GM18499 (cell line): Measurements from ENCODE around the gene CMTR1.
"Not testable (repeated sequence)": the region's sequence is repeated elsewhere in the genome, so short reads cannot be mapped to it uniquely, and the experiment has no call there.

ENCODE experiments used
- ATAC-seq: cut with Tn5 transposase; IDR thresholded peaks from one replicate; pipeline ENCODE4 v1.9.1; 2021; ENCODE audit warnings: moderate number of reproducible peaks; ENCODE audit not compliant: insufficient read depth, unreplicated experiment

CMTR1 gene

GRCh38 chr6:37433657-37434271, 743 bp downstream of the CMTR1 start:
- ATAC-seq: peak; percentile 28

DNA sequence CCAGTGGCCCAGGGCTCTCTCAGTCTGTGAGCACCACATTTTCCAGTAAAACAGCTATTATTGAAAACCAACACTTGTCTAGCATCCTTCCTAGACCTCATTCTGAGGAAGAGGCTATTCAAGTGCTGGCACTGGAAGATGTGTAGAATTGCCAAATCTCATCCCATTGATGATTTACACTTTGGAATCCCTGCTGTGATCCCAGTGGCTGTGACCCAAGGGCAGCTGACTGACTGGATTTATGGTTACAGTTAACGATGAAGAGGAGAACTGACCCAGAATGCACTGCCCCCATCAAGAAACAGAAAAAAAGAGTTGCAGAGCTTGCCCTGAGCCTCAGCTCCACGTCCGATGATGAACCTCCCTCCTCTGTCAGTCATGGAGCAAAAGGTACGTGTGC, 2.4 kb downstream of the CMTR1 start:
- ATAC-seq: no peak

- ATAC-seq: no peak
Observed at GRCh38 chr6:37435816-37436215, 2.8 kb downstream of the CMTR1 start.

- no peak for ATAC-seq
Observed at GRCh38 chr6:37438930-37439329, 5.9 kb downstream of the CMTR1 start.

DNA sequence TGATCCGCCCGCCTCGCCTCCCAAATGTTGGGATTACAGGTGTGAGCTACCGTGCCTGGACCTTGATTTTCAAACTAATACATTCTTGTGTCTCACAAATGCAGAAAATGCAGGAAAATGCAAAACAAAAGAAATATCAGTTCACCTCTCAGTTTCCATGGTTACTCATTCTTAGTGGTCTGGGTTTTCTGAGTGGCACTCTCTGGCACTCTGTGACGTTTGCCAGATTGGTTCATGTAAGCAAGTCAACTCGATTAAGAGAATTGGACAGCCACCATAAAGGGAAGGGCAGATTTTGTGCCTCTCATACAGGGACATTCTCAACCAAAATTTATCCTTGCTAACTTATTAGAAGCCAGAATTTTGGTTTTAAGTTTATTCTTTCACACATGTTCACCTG, 8.6 kb downstream of the CMTR1 start:
- no peak for ATAC-seq

GRCh38 chr6:37442416-37443215, 9.6 kb downstream of the CMTR1 start:
- ATAC-seq: no peak

DNA sequence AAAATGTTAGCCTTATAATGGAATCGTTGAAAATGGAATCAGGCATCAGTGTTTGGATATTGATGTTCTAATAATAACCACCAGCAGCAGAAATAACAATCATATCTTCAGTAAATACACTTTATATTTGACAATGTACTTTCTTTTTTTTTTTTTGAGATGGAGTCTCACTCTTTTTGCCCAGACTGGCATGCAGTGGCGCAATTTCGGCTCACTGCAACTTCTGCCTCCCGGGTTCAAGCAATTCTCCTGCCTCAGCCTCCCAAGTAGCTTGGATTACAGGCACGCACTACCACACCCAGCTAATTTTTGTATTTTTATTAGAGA, 10.2 kb downstream of the CMTR1 start:
- not testable (repeated sequence) for ATAC-seq

- ATAC-seq: no peak
Observed at GRCh38 chr6:37449984-37450383, 17.0 kb downstream of the CMTR1 start.

GRCh38 chr6:37451441-37452193, 18.6 kb downstream of the CMTR1 start:
- ATAC-seq: no peak

GRCh38 chr6:37452522-37452921, 19.5 kb downstream of the CMTR1 start:
- ATAC-seq: no peak

GRCh38 chr6:37454420-37455140, 21.6 kb downstream of the CMTR1 start:
- no peak for ATAC-seq

GRCh38 chr6:37456126-37456525, 23.1 kb downstream of the CMTR1 start:
- no peak for ATAC-seq

DNA sequence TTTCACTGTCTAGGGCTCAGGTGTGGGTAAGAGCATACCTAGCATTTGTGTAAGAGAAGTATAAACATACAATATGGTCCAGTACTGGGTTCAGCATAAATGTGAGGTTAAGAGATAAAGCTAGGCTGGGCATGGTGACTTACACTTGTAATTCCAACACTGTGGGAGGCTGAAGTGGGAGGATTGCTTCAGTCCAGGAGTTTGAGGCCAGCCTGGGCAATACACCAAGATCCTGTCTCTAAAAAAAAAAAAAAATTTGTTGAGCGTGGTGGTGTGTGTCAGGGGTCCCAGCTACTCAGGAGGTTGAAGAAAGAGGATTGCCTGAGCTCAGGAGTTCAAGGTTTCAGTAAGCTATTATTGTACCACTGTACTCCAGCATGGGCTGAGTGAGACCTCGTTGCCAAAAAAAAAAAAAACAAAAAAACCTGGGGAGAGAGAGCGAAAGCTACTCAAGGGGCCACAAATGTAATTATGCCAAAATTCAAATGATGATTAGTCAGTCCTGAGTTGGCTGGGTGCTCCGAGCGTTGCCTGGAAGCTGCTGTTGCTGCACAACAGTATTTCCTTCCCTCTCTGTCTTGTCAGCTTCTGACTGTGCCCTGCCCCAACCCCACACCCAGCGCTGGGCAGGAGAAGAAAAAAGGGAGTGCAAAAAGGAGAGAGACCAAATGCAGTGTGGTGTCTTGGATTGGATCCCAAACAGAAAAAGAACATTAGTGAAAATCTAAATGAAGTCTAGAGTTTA, 24.0 kb downstream of the CMTR1 start:
- no peak for ATAC-seq

- ATAC-seq: no peak
Observed at GRCh38 chr6:37459981-37460800, 27.2 kb downstream of the CMTR1 start.

DNA sequence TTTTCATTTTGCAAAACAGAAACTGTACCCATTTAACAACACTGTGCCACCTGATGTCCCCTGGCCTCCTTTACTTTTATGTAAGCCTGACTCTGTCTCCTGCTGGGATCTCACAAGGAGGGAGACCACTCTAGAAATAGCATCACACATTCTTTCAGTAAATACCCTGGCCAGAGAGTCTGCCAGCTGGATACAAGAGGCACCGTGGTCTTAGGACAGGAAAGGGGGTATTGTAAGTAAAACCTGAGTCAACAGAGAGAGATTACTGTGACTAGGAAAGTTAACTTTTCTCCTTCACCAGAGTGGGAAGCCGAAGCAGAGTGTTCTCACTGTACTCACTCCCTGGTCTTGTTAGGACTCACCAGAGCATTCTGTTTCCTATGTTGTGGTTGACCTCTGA, 27.8 kb downstream of the CMTR1 start:
- ATAC-seq: no peak

DNA sequence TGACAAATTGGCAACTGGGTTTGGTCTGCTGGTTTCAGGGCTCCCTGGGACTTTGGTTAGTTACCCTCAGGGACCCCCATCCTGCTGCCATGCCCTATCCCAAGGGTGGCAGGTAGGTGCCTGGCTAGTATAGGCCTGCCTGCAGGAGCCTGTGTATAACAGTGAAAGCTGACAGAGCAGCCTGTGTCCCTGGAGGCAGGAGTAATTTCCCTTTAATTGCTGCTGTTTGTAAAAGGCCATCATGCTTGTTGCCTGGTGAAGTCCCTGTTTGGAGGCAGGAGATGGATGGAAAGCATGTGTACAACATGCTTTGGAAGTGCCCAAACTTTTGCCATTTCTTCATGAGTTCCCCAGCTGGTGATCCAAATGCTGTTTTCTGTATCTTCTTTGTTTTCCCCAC, 30.1 kb downstream of the CMTR1 start:
- no peak for ATAC-seq

DNA sequence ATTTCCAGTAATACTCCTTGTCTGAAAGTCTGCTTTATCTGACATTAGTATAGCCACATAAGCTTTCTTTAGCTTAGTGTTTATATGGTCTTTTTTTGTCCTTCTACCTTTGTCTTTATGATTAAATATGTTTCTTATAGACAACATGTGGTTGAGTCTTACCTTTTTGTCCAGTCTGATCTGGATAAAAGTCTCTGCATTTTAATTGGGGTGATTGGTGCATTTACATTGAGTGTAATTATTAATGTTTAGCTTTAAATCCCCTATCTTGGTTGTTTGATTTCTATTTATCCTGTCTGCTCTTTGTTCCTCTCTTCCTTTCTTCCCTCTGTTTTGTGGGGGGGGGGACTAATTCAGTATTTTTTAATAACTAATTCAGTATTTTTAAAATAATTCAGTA, 34.7 kb downstream of the CMTR1 start:
- no peak for ATAC-seq

GRCh38 chr6:37473364-37474095, 40.5 kb downstream of the CMTR1 start:
- ATAC-seq: no peak

DNA sequence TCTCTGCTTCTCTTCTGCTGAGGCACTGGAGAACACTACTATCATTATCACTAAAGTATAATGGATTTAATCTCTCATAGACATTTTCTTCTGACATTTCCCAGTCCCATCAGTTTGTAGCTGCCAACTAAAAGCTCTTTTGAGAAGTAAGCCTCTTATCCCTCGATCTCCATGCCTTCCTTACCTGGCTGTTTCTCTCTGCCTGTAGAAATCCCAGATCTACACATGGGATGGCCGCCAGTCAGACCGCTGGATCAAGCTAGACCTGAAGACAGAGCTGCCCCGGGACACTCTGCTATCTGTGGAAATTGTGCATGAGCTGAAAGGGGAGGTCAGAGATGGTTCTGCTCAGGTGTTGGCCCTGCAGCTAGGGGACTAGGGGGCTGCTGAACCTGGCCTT, 41.3 kb downstream of the CMTR1 start:
- ATAC-seq: no peak
